Activated CD4-positive, CD25-positive, alpha-beta regulatory T cell treated with anti-CD3 and anti-CD28 coated beads, Interleukin-2, amount 50 U/mL, for 16 hours (primary cell): Measurements from ENCODE around the gene DTNB.
"Not testable (repeated sequence)": the region's sequence is repeated elsewhere in the genome, so short reads cannot be mapped to it uniquely, and the experiment has no call there.

Source experiments
- DNase-seq: peaks from one replicate; pipeline ENCODE4 v3.0.0-alpha.2; 2020; ENCODE audit warnings: low read depth, low spot score

DTNB gene

DNA sequence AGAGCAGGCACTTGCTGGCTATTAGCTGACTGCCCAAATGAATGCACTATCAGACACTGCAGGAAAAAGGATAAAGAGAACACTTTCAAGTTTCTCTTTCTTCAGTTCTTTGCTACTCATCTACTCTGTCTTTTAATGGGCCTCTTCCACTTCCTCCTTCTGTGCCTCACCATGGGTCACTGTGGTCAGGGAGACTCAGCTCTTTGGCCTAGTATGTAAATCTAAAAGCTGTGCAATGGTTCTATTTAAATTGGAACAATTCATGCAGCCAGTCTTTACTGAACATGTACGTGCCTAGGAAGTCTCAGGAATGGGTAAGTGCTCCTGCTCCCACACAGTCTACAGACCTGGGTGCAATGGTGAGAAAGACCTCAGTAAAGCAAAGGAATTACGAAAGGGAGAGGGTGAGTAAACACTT lies 252.5 kb downstream of the DTNB start:
- DNase-seq = no peak

DNA sequence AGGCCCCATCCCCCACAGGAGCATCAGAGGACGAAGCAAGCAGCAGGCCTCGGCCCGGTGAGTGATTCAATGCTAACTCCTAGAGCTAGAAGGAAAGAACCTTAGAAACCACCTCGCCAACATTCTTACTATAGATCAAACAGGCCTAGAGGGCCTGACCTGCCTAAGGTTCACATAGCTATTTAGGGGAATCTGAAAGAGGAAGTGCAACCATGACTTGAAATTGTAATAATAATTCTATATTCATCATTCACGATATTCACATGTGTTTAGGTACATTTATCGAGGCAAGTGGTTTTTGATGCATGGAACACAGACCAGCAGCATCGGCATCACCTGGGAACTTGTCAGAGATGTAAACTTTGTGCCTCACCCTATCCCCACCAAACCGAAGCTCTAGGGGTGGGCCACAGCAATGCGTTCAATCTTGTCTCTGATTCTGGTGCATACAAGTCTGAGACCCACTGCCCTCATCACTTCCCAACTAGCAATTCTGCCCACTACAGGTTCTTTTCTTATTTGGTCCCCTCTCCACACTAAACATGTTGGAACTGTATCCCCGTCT lies 253.6 kb downstream of the DTNB start:
- no peak for DNase-seq

DNA sequence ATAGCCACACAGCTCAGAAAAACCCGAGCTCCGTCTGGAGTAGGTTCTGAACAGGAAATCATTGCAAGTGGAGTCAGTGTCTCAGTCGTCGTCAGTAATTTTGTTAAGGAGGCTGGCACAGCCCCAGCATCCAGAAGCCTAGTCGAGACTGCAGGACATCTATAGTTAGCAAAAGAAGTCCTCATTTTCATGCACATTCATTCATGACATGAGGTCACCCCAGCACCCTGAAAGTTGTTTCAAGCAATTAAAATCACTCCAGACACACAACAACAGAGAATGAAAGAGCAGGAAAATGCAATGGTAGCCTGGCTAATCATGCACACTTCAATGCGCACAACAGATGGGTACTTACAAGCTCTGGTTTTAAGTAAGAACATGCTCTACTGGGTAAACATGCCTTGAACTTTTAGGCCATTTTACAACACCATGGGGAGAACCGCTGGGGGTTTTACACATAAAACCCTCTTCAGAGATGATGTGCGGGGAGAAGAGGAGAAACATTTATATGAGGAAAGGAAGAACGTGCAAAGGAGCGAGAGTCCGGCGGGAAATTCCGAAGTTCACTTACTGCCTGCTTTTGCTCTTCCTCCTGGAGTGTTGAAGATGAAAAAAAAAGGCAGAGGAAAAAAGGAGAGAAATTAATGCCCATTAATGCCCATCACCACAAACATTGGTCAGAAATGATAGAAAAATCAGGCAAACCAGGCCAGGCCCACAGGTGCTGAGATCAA lies 254.3 kb downstream of the DTNB start:
- DNase-seq = no peak

DNA sequence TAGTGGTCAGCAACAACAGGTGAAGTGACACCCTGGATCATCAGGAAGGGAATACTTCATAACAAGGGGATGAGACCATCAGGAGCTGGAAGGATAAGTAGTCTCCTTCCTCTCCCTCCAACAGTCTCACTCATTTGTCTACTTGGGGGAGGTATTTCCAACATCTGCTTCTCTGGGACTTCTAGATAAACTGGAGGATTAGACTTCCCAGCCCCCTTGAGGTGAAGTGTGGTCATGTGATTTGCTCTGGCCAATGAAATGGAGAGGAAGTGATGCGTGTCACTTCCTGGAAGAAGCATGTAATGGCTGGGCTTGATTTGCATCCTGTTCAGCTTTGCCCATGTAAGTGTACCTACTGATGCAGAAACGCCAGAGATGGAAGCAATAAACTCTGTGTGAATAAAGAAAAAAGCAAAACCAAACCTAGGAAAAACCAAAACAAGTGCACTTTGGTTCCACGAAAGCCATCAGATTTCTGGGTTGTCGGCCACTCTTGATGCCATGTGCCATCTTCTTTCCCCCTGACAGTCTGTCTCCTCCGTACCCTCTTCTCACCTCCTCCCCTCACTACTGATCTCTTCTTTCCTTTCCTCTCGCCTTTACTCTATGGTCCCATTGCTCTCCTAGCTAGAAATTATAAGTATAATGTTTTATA lies 255.5 kb downstream of the DTNB start:
- DNase-seq = no peak

DNA sequence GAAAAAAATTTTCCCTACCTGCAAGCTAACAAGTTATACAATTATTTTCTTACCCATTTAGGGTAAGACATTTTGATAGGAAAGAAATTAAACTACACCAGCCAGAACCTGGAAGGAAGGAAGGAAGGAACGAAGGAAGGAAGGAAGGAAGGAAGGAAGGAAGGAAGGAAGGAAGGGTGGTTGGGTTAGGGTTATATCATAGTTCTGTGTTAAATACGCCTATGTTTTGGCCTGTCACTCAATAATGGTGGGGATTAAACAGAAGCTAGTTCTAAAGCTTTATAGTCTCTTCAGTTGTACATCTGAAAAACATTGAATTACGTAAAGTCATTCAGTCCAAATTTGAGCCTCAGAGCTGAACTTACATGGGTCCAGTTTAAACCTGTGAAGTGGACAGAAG lies 256.7 kb downstream of the DTNB start:
- no peak for DNase-seq

DNA sequence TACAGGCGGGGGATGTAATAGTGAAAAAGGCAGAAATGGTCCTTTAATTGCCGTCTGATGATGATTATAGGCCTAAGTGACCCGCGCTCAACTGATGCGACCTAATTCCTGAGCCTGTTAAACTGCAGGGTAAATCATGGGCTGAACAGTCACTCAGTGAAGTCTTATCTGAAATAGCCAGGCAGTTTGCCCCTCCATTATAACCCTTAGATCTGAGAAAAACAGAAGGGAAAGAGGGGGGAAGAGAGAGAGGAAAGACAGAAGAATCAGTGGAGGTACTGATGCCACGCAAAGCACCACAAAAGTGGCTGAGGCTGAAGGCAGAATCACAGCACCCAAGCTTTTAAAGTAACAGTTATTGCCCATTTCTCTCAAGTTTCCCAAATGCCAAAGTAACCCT lies 258.6 kb downstream of the DTNB start:
- no peak for DNase-seq

DNA sequence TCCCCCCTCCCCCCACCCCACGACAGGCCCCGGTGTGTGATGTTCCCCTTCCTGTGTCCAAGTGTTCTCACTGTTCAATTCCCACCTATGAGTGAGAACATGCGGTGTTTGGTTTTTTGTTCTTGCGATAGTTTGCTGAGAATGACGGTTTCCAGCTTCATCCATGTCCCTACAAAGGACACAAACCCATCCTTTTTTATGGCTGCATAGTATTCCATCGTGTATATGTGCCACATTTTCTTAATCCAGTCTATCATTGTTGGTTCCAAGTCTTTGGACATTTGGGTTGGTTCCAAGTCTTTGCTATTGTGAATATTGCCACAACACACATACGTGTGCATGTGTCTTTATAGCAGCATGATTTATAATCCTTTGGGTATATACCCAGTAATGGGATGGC lies 260.0 kb downstream of the DTNB start:
- not testable (repeated sequence) for DNase-seq

DNA sequence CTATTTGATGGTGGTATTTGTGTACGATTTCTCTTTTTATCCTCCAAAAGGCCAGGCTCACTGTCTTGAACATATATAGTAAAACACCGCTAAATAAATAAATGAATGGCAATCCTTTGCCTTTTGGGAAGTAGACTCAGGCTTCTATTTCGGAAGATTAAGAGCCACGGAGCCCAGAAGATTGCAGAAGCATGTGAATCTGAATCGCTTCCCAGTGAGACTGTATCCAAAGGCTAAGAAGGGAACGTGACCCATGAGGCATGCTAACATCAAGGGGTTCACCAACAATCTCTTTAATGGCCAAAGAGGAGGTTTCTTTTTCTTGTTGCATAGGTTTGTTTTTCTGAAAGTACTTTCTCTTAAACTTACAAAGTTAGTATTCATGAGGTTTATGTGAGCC lies 261.6 kb downstream of the DTNB start:
- DNase-seq = no peak

DNA sequence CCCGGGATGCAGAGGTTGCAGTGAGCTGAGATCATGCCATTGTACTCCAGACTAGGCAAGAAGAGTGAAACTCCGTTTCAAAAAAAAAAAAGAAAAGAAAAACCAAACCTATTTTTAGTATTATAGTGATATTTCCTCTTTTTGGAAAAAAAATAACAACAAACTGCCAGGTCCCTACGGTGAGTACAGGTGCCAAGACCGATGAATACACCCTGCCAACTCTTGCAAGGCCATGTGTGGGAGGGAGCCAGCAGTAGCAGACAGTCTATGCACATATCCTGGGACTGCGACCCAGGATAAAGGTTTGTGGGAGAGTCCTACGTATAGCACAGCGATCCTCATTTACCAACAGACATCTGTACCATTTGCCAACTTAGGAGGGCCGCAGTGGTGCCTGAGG lies 262.1 kb downstream of the DTNB start:
- no peak for DNase-seq

DNA sequence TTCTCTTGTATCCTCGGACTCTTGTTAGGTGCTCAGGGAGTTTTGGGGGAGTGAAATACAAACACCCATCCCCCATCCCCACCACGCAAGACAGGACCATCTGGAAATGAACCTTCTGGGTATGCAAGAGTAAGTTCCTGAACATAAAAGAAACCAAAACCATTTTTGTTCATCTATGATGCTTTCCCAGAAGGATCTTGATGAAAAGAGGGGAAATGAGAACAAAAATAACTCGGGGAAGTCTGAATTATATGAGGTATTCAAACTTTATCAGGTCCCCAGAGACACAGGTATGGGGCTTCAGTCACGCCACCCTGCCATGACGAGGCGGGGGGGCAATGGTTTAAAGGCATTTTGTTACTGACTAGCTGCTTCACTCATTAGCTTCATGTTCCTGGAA lies 263.0 kb downstream of the DTNB start:
- DNase-seq = no peak

DNA sequence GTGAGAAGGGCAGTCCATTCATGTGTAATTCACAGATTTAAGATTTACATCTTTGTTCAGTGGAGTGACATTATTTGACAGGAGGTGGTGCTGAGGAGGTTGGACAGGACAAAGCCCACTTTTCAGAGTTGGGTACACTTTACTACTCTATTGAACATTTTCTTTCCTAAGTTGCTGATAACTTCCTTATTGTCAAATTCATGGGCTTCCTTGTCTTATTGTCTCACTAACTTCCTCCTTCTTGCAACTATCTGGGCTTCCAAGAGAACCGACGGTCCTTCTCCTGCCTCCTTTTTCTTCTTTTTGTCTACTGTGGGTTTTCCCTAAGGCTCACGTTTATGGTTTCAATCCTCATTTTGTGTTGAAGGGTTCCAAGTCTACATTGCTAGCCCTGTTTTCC lies 263.9 kb downstream of the DTNB start:
- no peak for DNase-seq

DNA sequence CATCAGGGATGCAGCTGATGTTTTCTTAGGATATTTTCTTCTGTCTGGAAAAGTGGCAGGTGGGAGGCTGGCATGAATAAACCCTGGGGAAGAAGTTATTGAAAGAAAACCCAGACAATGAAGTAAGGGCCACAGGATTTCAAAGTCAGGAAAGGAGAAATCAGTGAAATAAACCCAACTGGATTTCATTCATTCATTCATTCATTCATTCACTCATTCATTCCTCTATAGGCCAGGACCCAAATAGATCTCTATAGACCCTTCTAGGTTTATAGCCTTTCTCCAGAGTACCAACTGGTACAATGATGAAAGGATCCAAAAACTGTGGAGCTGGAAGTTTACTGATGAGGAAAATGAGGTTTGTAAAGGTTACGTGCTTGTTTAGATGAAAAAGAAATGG lies 264.3 kb downstream of the DTNB start:
- no peak for DNase-seq

DNA sequence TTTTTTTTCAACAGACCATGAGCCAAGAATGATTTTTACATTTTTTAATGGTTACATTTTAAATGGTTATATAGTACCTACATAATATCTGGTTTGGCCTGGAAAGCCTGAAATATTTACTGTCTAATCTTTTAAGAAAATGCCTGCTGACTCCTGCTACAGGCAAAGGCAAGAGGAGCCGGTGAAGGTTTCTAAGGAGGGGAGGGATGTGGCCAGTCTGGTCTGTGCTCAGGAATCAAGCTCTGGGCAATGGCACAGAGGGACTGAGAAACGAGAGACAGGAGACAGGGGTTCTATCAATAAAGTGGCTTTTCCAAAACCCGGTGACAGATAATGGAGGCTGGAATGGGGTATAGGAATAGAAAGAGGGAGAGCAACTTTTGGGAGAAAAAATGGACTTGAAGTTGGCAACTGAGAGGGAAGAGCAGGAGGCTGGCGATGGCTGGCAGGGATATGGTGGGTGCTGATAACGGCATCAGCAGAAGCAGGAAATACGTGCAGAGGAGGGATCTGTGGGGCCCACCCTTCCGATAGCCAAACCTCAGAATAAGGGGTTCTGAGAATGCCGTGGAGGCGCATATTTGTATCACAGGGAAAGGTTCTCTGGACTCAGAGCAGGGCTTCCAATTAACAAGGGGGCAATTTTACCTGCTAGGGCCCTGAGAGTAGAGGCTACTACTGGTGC lies 267.6 kb downstream of the DTNB start:
- DNase-seq = no peak

DNA sequence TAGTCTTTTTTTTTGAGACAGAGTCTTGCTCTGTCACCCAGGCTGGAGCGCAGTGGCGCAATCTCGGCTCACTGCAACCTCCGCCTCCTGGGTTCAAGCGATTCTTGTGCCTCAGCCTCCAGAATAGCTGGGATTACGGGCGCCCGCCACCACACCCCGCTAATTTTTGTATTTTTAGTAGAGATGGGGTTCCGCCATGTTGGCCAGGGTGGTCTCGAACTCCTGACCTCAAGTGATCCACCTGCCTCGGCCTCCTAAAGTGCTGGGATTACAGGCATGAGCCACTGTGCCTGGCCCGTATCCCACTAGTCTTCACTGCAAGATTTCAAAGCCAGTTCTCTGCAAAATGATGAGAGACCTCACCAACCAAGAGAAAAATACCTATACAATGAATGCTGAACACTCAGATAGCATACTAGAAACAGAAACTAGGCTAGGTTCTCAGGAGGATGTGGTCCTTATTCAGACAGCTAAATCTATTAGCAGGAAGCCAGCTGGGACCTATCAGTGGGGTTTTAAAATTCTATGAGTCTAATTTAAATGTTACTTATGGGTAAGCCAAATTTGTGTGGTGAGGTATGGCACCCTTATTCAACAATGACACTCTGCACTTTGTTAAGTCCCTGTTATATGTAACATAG lies 270.1 kb downstream of the DTNB start:
- not testable (repeated sequence) for DNase-seq

DNA sequence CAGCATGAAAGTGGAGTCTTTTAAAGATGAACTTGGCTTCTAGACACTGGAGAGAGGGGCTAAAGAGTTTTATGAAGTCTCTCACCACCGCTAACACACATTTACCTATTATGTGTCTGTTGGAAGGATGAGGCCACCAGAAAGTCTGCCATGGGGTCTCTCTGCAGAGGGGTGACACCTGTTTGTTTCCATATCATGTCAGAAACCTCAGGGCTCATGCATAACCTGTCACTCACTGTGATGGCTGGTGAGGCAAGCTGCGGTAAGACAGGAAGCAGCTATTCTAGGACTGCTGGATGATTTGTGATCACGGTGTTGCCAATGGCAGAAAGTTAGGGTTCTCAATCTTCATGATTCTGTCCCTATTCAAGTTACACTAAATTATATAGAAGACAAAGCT lies 270.9 kb downstream of the DTNB start:
- no peak for DNase-seq

DNA sequence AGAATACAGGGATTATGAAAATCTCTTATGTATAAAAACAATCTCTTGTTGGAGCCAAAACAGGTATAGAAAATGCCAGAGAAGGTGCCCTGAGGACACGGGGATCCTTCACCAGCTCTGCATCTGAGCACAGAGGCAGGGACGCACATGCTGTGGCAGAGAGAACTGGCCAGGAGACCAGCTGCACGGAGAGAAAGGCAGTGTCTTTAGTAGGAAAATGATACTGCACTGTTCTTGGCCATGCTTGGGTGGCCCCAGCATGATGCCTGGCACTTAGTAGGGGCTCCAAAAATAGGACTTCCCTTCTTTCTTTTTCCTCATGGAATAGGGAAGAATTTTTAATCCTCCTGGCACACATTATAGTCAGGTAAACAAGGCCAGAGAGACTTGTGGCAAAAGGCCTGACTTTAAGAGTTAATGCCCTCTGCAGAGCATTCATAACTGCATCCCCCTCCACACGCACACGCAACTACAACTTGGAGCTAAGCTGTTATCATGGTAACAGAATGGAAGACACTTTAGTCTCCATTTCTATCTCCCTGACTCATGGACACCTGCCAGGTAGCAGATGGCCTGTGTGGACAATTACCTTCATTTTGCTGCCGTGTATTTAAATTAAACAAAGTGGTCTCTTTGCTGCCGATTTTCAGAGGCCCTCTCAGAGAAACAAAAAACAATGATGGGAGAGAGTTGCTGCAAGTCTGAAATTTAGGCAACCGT lies 271.9 kb downstream of the DTNB start:
- DNase-seq = no peak

DNA sequence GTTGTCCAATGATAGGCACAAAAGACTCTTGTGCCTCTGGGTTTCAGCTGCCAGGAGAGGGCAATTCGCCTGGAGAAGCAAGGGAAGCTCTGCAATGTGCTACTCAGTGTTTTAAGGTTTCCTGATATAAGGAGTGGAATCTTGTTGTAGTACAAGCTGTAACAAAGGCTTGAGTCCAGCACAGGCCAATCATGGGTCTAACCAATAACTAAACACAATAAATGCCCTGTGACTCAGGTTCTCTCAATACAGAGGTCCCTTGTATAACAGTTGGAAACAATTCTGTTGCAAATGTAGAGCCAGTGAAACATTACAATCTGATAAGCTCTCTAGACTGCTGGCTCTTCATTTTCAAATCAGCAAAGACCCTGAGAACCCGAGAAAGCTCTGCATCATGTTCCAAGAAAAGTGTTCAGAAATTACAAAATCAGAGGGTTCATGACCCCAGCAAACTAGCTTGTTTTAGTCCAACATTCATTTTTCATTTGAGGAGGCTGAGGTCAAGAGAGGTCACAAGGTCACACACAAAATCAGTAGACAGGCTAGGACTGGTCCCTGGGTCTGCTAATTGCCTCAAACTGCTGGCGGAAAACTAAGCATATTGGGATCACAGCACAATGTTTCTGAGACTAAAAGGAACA lies 272.7 kb downstream of the DTNB start:
- no peak for DNase-seq

DNA sequence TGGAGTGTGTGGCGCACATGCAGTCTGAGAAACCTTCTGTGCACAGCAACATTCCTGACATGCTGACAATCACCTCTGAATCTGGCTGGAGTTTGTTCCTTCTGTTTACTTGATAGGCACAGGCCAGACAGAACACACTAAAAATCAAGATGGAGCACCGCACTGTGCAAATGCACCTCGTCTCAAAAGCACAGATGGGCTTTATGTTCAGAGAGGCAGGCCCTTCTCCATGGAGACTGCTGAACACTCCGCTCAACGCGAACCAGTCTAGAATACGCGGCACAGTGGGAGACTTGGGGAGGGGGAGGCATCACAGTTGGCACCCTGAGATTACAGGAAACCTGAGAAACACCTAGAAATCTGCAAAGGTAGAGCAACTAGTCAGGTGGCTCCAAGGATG lies 273.2 kb downstream of the DTNB start:
- DNase-seq = no peak

DNA sequence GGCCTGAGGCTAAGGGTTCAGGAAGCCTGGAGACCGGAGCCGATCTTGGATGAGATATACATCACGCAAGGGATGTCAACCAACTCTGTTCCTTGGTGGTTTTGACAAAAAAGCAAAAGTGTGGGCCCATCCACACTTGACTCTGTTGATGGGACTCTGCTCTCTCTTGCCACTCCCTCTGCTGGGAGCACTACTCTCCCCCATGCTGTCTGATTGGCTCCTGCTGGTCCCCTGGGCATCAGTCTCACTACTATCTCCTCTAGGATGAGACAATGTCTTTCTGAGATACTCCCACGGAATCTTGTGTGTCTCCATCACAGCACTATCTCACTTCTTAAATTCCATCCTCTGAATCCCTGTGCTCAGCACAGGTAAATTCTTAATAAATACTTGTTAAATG lies 274.8 kb downstream of the DTNB start:
- no peak for DNase-seq

DNA sequence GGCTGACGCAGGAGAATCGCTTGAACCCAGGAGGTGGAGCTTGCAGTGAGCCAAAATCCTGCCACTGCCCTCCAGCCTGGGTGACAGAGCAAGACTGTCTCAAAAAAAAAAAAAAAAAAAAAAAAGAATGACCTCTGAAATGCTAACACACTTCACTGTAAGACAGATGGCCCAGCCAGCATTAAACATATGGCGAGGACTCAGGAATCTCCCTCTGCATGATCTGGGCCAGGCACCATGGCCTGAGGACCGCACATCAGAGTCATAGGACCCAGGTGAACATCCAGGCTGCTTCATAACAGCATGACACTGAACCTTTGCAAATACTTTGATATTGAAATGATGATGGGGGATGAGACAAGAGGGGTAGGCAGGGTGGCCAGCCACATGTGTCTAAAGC lies 275.6 kb downstream of the DTNB start:
- DNase-seq = no peak

DNA sequence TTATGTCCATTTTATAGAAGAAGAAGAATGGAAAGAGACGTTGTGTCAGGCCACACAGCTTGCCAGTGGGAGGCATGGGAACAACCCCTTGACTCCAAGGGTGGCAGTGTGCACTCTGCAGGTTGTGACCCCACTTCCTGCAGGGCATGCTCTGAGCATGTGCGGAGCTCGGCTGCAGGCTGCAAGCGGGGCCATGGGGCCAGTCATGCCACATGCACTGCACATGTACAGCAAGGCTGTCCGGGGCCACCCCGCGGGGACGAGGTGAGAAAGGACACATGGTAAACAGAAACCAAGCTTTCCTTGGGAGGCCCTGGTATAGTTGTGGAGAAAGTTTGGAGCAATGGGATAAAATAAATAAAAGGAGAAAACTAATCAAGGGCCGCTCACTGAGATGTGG lies 284.2 kb downstream of the DTNB start:
- DNase-seq = no peak
